Measurements from ENCODE around the gene WDFY1.
"Not testable (repeated sequence)": the region's sequence is repeated elsewhere in the genome, so short reads cannot be mapped to it uniquely, and the experiment has no call there.

WDFY1 gene

GRCh38 chr2:223896833-223897311 lies 48.3 kb downstream of the WDFY1 start:
- DNase-seq (ENCODE audit: low read depth), result no peak

- no peak for DNase-seq (ENCODE audit: low read depth)
These were observed 50.2 kb downstream of the WDFY1 start for GRCh38 chr2:223894968-223895367.

DNA sequence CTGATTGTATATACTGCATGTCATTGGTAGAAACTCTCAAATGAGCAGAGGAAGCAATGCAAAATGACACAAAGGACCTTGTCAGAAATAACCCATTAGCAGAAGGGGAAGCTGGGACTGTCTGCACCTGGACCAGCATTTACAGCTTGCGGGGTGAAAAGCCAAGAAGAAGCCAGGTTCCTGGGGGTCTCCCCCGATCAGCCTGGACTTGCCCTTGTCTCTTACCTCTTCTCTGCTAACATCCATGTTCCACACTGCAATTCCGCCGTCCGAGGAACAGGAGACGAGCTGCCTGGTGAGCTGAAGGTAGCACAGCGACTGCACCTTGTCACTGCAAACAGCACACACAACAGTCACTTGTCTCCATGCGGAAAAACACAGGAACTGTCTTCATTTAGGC lies 51.1 kb downstream of the WDFY1 start:
- DNase-seq (ENCODE audit: low read depth), result no peak

- no peak for DNase-seq (ENCODE audit: low read depth)
These were observed 54.4 kb downstream of the WDFY1 start for GRCh38 chr2:223890721-223891120.

DNA sequence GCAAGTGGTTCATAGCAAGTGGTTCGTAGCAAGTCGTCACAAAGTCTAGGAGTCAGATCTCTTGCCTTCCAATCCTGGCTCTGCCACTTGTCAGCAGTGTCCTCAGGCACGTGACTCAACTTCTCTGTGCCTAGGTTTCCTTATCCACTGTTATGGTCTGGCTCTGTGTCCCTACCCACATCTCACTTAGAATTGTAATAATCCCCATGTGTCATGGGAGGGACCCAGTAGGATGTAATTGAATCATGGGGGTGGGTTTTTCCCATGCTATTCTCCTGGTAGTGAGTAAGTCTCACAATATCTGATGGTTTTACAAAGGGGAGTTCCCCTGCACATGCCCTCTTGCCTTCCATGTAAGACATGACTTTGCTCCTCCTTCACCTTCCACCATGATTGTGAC lies 55.9 kb downstream of the WDFY1 start:
- no peak for DNase-seq (ENCODE audit: low read depth)

DNA sequence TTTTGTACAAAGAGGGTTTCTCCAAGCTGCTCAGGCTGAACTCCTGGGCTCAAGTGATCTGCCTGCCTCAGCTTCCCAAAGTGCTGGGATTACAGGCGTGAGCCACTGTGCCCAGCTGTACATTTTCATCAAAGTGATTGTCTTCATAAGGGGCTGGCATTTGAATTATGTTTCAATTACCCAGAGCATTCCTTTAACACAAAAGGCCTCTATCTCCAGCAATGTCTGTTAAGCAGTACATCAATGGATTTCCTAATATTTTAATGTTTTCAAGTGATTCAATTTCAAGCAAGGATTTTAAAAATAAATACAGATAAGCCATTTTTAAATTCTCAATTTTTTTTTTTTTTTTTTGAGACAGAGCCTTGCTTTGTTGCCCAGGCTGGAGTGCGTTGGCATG lies 56.9 kb downstream of the WDFY1 start:
- DNase-seq (ENCODE audit: low read depth), result no peak

GRCh38 chr2:223887127-223887526 lies 58.0 kb downstream of the WDFY1 start:
- no peak for DNase-seq (ENCODE audit: low read depth)

DNA sequence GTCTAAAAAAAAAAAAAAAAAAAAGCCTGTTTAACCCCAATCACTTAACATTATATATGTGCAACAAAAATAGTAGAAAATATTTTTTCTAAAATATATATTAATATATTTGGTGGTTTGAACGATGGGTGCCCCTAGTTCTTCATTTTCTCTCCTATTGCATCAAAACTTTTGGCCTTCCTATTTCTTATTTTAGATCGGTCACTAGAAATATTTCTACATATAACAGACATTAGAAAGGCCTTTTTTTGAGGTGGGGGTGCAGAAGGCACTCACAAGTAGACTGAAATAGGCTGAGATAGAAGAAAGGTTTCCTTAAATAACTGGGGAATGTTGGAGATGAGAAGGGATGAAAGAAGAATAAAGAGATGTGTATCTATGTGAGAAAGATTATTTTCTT lies 58.4 kb downstream of the WDFY1 start:
- no peak for DNase-seq (ENCODE audit: low read depth)

DNA sequence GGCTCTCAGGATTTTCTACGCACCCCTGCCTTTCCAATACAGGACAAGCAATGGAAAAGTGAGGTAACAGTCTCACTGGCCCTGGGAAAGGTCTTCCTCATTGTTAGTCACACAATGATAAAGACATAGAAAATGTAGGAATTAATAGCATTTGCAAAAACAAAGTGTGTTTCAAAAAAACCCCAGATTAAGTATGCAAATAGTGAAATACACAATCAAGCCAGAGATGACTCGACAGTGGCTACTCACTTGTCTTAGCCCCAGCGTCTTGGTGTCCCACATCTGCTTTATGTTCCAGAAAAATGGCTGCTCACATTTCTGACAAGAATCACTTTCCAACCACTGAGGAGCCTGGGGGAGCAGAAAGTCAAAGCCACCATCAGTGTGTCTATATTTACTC lies 60.7 kb downstream of the WDFY1 start:
- no peak for DNase-seq (ENCODE audit: low read depth)

DNA sequence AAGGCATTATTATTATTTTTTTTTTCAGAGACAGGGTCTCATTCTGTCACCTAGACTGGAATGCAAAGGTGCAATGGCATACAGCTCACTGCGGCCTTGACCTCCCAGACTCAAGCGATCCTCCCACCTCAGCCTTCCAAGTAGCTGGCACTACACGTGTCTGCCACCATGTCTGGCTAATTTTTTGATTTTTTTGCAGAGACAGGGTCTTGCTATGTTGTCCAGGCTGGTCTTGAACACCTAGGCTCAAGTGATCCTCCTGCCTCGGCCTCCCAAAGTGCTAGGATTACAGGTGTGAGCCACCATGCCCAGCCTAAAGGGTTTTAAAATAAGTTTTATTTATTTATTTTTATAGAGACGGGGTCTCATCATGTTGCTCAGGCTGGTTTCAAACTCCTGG lies 62.4 kb downstream of the WDFY1 start:
- DNase-seq (ENCODE audit: low read depth), result no peak

DNA sequence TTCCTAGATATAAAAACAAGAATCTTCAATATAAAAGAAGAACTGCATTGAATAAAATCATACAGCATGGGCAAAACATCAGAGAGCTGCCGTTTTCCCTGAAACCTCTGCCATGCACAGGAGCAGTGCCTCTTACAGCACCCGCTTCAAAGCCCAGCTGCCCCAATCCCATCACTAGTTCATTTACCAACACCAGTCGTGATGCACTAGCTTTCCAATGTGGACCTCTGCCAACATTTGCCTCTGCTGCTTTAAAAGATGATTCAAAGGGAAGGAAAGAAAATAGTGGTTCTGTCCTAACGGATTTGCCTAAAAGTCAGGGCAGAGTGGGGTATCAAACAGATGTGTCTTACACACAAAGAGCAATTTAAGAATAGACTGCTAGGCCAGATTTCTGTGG lies 64.3 kb downstream of the WDFY1 start:
- DNase-seq (ENCODE audit: low read depth), result no peak

GRCh38 chr2:223877721-223878410 lies 67.3 kb downstream of the WDFY1 start:
- no peak for DNase-seq (ENCODE audit: low read depth)

GRCh38 chr2:223873672-223874071 lies 71.5 kb downstream of the WDFY1 start:
- no peak for DNase-seq (ENCODE audit: low read depth)

GRCh38 chr2:223872772-223873171 lies 72.4 kb downstream of the WDFY1 start:
- not testable (repeated sequence) for DNase-seq (ENCODE audit: low read depth)

DNA sequence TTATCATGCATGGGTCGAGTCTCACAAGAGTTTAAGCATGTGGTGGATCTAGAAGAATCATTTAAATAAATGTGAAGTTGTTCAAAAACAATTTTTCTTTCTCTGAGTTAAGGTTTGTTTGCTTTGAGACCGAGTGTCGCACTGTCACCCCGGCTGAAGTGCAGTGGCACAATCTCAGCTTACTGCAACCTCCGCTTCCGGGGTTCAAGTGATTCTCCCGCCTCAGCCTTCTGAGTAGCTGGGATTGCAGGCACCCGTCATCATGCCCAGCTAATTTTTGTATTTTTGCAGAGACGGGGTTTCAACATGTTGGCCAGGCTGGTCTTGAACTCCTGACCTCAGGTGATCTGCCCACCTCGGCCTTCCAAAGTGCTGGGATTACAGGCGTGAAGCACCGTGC lies 73.5 kb downstream of the WDFY1 start:
- not testable (repeated sequence) for DNase-seq (ENCODE audit: low read depth)

DNA sequence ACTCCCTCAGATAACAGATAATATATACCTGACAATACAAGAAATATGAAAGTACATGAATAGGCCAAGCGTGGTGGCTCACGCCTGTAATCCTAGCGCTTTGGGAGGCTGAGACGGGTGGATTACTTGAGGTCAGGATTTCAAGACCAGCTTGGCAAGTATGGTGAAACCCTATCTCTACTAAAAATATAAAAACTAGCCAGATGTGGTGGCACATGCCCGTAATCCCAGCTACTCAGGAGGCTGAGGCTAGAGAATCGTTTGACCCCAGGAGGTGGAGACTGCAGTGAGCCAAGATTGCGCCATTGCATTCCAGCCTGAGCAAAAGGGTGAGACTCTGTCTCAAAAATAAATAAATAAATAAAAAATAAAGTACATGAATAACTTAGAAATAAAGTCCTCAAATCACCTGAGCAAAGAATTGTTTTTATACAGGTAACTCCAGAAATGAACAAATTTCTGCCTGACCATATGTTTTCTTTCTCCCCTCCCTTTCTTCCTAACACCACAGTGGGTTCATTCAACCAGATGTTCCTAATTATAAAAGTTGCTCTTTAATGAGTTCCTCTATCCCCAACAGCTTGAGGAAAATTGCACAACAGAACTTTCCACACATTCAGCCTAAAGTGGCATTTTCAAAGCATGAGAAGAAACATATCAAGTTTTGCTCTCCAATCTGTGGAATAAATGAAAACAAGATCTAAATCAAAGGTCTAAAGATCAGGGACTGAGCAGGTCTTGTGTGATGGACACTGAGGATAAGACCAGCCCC lies 74.1 kb downstream of the WDFY1 start:
- DNase-seq (ENCODE audit: low read depth), result no peak

DNA sequence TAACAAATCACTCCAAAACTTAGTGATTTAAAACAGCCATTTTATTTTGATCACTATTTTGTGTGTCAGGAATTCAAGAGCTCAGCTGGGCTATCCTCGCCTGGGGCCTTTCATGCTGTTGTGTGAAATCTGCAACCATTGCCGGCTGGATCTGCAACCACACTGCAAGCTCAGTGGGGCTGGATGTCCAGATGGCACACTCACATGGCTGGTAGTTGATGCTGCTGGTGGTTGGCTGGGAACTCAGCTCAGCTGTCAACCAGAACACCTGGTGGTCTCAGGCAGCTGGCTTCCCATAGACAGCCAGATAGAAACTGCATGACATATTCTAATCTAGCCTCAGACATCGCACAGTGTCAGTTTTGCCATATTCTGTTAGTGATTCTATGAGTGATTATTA lies 77.1 kb downstream of the WDFY1 start:
- no peak for DNase-seq (ENCODE audit: low read depth)

GRCh38 chr2:223865907-223866508 lies 79.1 kb downstream of the WDFY1 start:
- no peak for DNase-seq (ENCODE audit: low read depth)

DNA sequence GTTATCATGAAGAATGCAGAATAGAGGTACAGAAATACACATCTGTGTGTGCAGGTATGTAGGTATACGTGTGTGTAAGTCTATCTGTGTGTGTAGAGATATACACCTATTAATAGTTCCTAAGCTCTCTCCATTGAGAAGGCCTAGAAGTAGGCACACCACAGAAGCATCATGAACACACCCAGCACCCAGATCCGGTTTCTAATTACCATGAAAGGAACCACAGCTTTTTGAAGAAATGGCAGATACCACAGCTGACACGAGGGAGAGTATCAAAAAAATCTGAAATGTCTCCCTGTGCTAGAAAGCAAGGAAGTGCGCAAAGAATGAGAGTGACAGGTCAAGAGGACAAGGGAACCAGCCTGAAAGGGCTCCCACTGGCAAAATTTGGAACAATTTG lies 80.0 kb downstream of the WDFY1 start:
- DNase-seq (ENCODE audit: low read depth), result no peak

- DNase-seq (ENCODE audit: low read depth), result no peak
These were observed 81.6 kb downstream of the WDFY1 start for GRCh38 chr2:223863491-223863890.

DNA sequence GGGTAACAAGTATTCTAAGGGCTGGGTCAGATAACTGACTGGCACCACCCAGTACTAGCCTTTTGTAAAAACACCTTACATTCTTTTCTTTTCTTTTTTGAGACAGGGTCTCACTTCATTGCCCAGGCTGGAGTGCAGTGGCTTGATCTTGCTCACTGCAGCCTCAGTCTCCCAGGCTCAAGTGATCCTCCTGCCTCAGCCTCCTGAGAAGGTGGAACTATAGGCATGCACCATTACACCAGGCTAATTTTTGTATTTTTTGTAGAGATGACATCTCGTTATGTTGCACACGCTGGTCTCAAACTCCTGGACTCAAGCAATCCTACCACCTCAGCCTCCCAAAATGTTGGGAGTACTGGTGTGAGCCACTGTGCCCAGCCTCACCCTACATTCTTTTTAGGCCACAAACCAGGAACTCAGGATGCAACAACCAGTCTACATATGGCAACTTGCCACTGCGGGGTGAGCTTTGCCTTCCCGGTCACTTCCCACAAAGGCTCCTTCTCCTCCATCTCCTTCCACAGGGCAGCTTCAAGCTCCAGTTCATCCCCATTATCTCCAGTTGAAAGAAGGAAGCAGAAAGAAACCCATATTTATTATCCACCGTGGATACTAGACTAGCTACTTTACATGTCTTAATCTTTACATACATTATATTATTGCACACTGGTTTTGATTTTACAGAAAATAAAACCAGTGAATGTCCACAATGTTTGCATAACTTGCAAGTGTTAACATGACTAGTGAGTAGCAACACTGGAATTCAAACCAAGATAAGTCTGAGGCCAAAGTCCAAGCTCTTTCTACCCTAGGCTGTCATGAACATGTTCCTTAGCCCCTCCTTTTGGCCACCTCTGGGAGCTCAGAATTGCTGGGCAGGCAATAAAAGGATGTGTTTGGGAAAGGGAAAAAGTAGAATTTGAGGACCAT lies 84.1 kb downstream of the WDFY1 start:
- DNase-seq (ENCODE audit: low read depth), result no peak

DNA sequence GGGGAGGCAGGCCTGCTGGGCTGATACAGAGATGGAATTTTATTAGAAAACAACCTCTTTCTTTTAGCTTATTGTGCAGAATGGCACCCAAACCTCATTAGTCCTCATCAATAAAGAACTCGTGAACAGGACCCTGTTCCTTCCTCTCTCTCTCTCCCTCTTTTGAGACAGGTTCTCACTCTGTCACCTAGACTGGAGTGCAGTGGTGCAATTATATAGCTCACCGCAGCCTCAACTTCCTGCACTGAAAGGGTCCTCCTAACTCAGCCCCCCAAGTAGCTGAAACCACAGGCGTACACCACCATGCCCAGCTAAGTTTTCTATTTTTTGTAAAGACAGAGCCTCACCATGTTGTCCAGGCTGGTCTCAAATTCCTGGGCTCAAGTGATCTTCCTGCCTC lies 86.1 kb downstream of the WDFY1 start:
- DNase-seq (ENCODE audit: low read depth), result no peak
